Activated CD8-positive, alpha-beta memory T cell treated with anti-CD3 and anti-CD28 coated beads for 4 hours (primary cell): ENCODE results near the gene MT4.

Experiments used
- DNase-seq, 2 donors: peaks; one replicate each; pipeline ENCODE4 v3.0.0-alpha.2; 2020; ENCODE audit warnings: low read depth in 2 of 2

The MT4 gene

DNA sequence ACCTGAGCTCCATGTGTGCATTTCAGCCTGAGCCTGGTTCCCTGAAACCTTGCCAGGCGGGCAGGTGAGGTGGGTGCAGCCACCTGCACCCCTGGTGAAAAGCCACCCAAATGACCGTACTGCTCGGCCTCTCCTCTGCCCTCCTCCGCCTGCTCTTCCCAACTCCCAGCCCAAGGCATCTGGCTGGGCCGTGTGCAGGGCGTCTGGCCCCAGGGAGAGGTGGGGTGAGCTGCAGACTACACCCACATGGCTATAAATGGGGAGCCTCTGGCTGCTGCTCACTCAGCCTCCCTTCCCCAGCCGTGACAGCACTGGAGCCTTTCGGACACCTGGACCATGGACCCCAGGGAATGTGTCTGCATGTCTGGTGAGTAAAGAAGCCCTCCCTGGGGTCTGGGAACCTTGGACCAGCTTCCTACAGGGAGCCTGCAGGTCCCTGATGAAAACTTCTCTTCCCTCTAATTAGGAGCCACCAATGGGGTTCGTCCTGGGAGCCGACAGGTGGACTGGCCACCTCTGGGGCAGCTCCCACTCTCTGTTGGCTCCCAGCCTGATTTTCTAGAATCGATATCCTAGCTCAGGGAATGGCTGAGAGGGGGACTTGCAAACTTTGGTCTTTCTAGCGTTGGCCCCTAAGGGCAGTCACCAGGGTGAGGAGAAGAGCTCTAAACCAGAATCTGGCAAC, at the start of gene MT4:
MT4 (plus strand) TSS at position 281 of the 685 bp plus-strand sequence; CDS start at position 337, 56 bp downstream.
- DNase-seq = no peak

GRCh38 chr16:56515665-56516064, 49.2 kb upstream of the MT4 start:
- no peak for DNase-seq

DNA sequence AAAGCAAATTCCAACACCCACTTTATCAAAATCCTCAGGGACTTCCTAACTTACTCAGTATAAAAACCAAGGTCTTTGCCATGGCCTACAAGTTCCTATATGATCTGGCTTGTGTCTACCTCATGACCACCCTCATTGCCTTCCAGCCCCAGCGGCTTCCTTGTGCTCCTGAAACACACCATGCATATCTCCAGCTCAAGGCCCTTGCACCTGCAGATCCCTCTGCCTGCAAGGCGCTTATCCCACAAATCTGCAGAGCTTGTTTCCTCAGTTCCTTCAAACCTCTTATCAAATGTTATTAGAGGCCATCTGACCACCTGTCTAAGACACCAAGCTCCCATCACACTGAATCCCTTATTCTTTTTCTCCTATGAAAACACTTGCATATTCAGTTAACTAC, 47.7 kb upstream of the MT4 start:
- no peak for DNase-seq

DNA sequence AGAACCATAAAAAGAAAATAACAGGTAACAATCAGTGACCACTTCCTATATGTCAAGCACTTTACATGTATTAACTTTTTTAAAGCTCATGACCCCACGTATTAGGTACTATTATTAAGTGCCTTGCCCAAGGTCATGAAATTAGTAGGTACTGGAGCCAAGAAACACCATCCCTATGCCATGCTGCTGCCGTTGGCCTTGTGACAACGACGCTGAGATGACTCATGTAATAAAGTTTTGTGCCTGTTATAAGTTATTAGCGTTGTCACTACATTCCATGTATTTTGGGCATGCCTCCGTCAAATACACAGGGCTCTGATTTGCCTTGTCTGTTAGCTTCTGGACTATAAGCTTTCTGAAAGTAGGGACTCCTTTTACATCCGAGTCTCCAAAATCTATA, 46.4 kb upstream of the MT4 start:
- DNase-seq = no peak

- peak; percentile 82 to 83 for DNase-seq
Measured at GRCh38 chr16:56519459-56520250, 45.2 kb upstream of the MT4 start, which contains the start of gene BBS2. BBS2 (minus strand) TSS chr16:56520024; CDS start chr16:56519862, 162 bp downstream.

DNA sequence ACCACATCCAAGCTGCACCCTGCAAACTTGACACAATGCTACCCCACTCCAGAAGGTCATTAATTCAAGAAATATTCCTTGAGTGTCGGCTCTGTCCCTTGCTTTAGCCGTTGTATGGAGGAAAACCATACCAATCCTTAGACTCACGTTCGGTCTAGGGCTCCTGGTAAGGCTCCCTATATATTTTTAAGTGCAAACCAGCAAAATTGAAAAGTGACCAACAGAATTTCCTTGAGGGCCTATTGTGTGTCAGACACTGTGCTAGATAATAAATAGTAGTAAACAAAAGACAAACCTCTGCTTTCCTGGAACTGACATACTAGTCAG, 44.7 kb upstream of the MT4 start:
- DNase-seq = no peak

- no peak for DNase-seq
Measured at GRCh38 chr16:56525236-56525635, 39.6 kb upstream of the MT4 start.

DNA sequence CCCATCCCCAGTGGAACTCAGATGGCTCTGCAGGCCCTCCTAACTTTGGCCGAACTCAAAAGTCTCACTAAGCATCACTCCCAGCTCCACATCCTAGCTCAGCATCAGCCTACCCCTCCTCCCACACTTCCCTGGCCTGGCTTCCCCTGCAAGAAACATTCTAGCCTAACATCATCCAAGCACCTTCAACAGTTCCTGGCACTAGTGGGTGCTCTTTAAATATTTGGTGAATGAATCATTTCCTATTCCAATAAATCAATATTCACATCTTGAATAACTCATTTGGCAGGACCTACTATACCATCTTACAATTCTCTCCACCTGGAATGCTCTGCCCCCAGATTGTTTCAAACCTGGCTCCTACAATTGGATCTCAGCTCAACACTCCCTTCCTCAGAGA, 34.0 kb upstream of the MT4 start:
- DNase-seq = no peak

DNA sequence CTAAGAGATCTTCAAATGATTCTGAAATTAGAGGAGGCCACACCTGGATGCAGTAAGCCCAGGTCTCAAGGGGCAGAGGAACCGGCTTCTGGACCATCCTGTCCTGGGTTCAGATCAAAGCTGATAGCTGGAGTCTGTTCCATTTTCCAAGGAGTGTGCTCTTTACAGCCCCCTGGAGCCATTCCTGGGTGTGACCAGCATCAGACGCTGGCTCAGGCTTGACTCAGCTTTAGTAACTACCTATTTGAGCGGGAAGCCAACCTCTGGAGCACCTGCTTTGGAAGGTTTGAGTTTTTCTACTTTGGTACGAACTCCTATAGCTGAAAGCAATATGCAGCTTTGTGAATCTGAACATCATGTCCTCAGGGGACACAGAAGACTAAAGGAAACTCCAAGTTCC, 32.2 kb upstream of the MT4 start:
- no peak for DNase-seq

DNA sequence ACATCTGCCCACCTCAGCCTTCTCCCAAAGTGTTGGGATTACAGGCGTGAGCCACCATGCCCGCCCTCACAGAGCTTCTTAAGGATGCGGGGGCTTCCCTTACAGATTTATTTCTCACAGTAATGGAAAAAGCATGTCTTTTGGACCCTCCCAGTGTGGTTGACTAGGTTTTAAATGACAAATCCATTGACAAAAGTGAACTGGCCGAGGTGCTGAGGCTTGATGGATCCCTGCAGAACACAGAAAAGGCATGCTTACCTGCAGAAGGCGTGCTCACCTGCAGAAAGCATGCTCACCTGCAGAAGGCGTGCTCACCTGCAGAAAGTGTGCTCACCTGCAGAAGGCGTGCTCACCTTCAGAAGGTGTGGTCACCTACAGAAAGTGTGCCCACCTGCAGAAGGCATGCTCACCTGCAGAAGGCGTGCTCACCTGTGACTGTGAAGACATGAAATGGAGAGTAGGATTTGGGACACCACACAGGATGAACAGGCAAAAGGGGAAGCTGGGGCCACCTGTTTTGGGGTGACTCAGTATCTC, 30.0 kb upstream of the MT4 start:
- DNase-seq = no peak

DNA sequence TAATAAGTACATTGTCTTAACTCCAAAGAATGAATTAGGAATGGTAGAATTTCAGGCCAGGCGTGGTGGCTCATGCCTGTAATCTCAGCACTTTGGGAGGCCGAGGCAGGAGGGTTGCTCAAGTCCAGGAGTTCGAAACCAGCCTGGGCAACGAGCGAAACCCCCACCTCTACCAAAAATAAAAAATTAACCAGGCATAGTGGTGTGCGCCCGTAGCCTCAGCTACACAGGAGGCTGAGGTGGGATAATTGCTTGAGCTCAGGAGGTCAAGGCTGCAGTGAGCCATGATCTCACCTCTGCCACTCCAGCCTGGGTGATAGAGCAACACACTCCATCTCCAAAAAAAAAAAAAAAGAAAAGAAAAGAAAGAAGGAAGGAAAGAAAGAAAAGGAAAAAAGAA, 26.5 kb upstream of the MT4 start:
- no peak for DNase-seq

GRCh38 chr16:56539656-56540055, 25.2 kb upstream of the MT4 start:
- DNase-seq = no peak

DNA sequence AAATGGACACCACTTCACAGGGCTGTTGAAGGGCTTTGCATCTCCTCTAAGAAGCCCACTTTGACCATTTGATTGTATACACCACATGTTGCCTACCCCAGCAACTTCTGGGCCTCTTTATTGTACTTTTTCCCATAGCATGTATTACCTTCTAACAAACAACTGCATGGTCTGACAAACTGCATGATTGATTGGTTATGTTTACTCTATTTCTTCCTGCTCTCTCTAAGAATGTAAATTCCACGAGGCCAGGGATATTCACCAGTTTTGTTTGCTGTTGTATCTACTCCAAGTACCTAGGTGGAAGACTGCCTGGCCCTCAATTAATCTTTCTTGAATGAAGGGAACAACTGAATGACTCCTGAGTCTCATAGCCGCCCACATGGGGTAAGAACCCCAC, 22.8 kb upstream of the MT4 start:
- DNase-seq = no peak

- DNase-seq = no peak
Measured at GRCh38 chr16:56547120-56547948, 17.5 kb upstream of the MT4 start.

DNA sequence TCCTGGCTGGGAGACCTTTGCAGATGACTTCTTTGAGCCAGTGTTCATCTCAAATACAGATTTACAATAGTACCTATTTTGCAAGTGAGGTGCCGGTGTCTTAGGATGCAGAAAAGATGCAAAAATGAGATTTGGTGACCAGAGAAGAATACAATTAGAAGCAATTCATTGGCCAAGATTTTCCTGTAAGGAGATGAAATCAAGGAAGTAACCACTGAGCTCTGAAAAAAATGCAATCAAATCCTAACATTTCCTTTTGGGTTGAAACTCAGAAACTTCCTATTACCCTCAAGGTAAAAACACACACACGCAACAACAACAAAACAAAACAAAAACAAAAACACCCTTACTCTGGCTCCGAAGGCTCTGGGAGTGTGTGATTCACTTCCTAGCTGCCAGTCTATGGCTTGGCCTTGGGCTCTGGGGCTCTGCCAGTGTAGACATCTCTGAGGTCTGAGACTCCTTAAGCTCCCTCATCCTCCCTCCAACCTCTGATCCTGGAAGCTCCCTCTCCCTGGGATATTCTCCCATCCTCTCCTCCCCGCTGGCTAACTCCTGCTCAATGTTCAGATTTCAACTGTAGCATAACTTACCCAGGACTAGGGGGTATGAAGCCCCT, 16.8 kb upstream of the MT4 start:
- no peak for DNase-seq

- DNase-seq = no peak
Measured at GRCh38 chr16:56549161-56549560, 15.7 kb upstream of the MT4 start.

DNA sequence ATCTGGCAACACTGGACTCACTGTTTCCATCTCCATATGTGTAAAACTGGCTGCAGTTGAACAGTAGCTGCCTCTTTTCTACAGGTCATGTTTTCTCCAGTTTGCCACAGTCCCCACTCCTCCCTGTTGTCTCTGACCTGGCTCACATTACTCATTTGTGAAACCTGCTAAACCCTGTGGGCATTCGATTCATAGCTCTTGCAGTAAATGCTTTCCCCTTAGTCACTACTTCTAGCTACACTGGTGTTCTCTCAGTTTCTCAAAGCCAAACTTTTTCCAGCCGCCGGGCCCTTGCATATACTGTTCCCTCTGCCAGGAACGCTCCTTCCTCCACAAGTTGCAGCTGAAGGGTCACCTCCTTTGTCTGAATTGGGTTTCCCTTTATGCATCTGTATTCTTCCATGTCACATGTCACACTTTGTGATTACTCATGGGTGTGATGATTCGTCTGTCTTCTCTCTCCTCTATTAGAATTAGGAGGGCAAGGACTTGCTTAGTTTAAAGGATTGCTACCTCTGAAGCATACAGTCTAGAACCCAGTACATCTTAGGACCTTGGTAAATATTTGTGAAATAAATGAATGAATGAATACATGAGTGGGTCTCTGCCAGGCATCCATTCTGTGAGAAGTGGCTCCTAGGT, 15.0 kb upstream of the MT4 start:
- no peak for DNase-seq

GRCh38 chr16:56551796-56552738, 12.8 kb upstream of the MT4 start:
- no peak for DNase-seq

- DNase-seq = no peak
Measured at GRCh38 chr16:56554441-56554840, 10.4 kb upstream of the MT4 start.
